IMR-90 (cell line): Measurements from ENCODE around the gene MRPS26. TPM values are rescaled to one million over a fixed set of nuclear protein-coding genes. Genes with fewer than 3 reads are reported as not detected.

Experiments used
- ATAC-seq: fragments of 200-7000 bp; cut with Tn5 transposase; 2 replicates; pipeline ENCODE4 v1.9.1; 2020; ENCODE audit warnings: low read depth, mild to moderate bottlenecking, moderate library complexity
- BruUV-seq: library from RNA; stranded (reverse); fragments of 400-500 nt; replicated peaks from 2 replicates; lab custom pipeline; 2021; lab: Mats Ljungman, UMichigan
- CTCF ChIA-PET: fragments of 300-600 bp; formaldehyde crosslinking; extraction: SDS; loops from one replicate; lab custom pipeline; 2021; ENCODE audit warnings: antibody characterized with exemption; lab: Yijun Ruan, JAX
- POLR2A ChIA-PET: fragments of 300-600 bp; sonication (Branson Sonifier 250); formaldehyde crosslinking; loops from one replicate; lab custom pipeline; 2022; ENCODE audit warnings: antibody characterized with exemption; ENCODE audit not compliant: unreplicated experiment; lab: Charles Lee
- DNase-seq: peaks from one replicate; pipeline ENCODE4 v3.0.0; 2013
- H2AFZ ChIP-seq: replicated peaks from 2 replicates; pipeline ENCODE3; 2013; ENCODE audit warnings: low read length, mild to moderate bottlenecking; ENCODE audit not compliant: poor library complexity
- H2AK5ac ChIP-seq: 2 replicates; pipeline ENCODE4 v1.6.1; 2013; ENCODE audit warnings: low read depth, low read length, inconsistent platforms
- H2AK9ac ChIP-seq: replicated peaks from 2 replicates; pipeline ENCODE3; 2013; ENCODE audit warnings: mild to moderate bottlenecking, low read depth, low read length, moderate library complexity; ENCODE audit not compliant: poor library complexity
- H2BK120ac ChIP-seq: 2 replicates; pipeline ENCODE4 v1.6.1; 2013; ENCODE audit warnings: low read depth, low read length, inconsistent platforms
- H2BK15ac ChIP-seq: 3 replicates; pipeline ENCODE4 v1.6.1; 2013; ENCODE audit warnings: low read depth, low read length, inconsistent platforms
- H2BK20ac ChIP-seq: 2 replicates; pipeline ENCODE4 v1.6.1; 2013; ENCODE audit warnings: low read depth, mild to moderate bottlenecking, inconsistent platforms, low read length, moderate library complexity
- H2BK5ac ChIP-seq: 2 replicates; pipeline ENCODE4 v1.6.1; 2013; ENCODE audit warnings: mild to moderate bottlenecking, low read depth, low read length, inconsistent platforms; ENCODE audit not compliant: poor library complexity, severe bottlenecking
- H3K14ac ChIP-seq: replicated peaks from 2 replicates; pipeline ENCODE4 v1.6.1; 2013; ENCODE audit warnings: low read depth, low read length, inconsistent platforms
- H3K18ac ChIP-seq: 2 replicates; pipeline ENCODE4 v1.6.1; 2013; ENCODE audit warnings: low read depth, low read length, control low read depth
- H3K23ac ChIP-seq: 2 replicates; pipeline ENCODE4 v1.6.1; 2013; ENCODE audit warnings: low read depth, low read length, inconsistent platforms
- H3K27ac ChIP-seq: 2 replicates; pipeline ENCODE4 v1.5.1; 2013; ENCODE audit warnings: mild to moderate bottlenecking, control low read depth, low read length; ENCODE audit not compliant: insufficient read depth
- H3K27me3 ChIP-seq: 2 replicates; pipeline ENCODE4 v1.6.1; 2013; ENCODE audit warnings: low read length; ENCODE audit not compliant: control insufficient read depth, insufficient read depth
- H3K36me3 ChIP-seq: 2 replicates; pipeline ENCODE4 v1.6.1; 2013; ENCODE audit warnings: low read length, mixed read lengths; ENCODE audit not compliant: control insufficient read depth, insufficient read depth
- H3K4ac ChIP-seq: 2 replicates; pipeline ENCODE4 v1.6.1; 2013; ENCODE audit warnings: low read depth, low read length, inconsistent platforms
- H3K4me1 ChIP-seq: 2 replicates; pipeline ENCODE4 v1.6.1; 2013; ENCODE audit warnings: low read length, mixed read lengths; ENCODE audit not compliant: control insufficient read depth, insufficient read depth
- H3K4me2 ChIP-seq: 2 replicates; pipeline ENCODE4 v1.6.1; 2013; ENCODE audit warnings: low read depth, mild to moderate bottlenecking, control low read depth, low read length, moderate library complexity
- H3K4me3 ChIP-seq: 2 replicates; pipeline ENCODE4 v1.5.1; 2013; ENCODE audit warnings: low read depth, mild to moderate bottlenecking, control low read depth, low read length, moderate library complexity; ENCODE audit not compliant: insufficient read depth
- H3K56ac ChIP-seq: 2 replicates; pipeline ENCODE4 v1.6.1; 2013; ENCODE audit warnings: low read length, inconsistent platforms; ENCODE audit not compliant: insufficient read depth; ENCODE audit errors: extremely low read depth
- H3K79me1 ChIP-seq, 2 experiments: 2 replicates each; pipeline ENCODE4 v1.6.1; 2013; ENCODE audit warnings: low read length in 2 of 2, inconsistent platforms in 1 of 2, low read depth in 1 of 2
- H3K9ac ChIP-seq: 2 replicates; pipeline ENCODE4 v1.6.1; 2013; ENCODE audit warnings: low read depth, low read length, control low read depth
- H3K9me1 ChIP-seq: 2 replicates; pipeline ENCODE4 v1.6.1; 2013; ENCODE audit warnings: low read length, inconsistent platforms; ENCODE audit not compliant: insufficient read depth
- H3K9me3 ChIP-seq: 2 replicates; pipeline ENCODE4 v1.6.1; 2013; ENCODE audit warnings: low read length; ENCODE audit not compliant: control insufficient read depth, insufficient read depth
- H4K20me1 ChIP-seq: 2 replicates; pipeline ENCODE4 v1.6.1; 2013; ENCODE audit warnings: low read length, inconsistent platforms; ENCODE audit not compliant: insufficient read depth
- H4K5ac ChIP-seq: 2 replicates; pipeline ENCODE4 v1.6.1; 2013; ENCODE audit warnings: mild to moderate bottlenecking, low read depth, low read length, control low read depth
- H4K8ac ChIP-seq, 2 experiments: 2 replicates each; pipeline ENCODE4 v1.6.1; 2013; ENCODE audit warnings: low read depth in 2 of 2, low read length in 2 of 2, control low read depth in 1 of 2, inconsistent platforms in 1 of 2
- H4K91ac ChIP-seq: 2 replicates; pipeline ENCODE4 v1.6.1; 2013; ENCODE audit warnings: low read depth, low read length, inconsistent platforms; ENCODE audit not compliant: insufficient read depth
- CHD1 ChIP-seq: IDR thresholded peaks from 2 replicates; pipeline ENCODE4 v1.6.1; 2012; ENCODE audit warnings: low read depth, low read length, improper control_type of control experiment
- MAFK ChIP-seq: IDR thresholded peaks from 2 replicates; pipeline ENCODE4 v1.6.1; 2012; ENCODE audit warnings: low read depth, low read length, improper control_type of control experiment
- MXI1 ChIP-seq: IDR thresholded peaks from 2 replicates; pipeline ENCODE4 v1.6.1; 2012; ENCODE audit warnings: low read depth, mild to moderate bottlenecking, low read length, moderate library complexity, borderline replicate concordance
- NFE2L2 ChIP-seq: fragments of 150-350 bp; IDR thresholded peaks from 2 replicates; pipeline ENCODE4 v1.6.1; 2016; ENCODE audit warnings: low read depth, mild to moderate bottlenecking, low read length
- POLR2A ChIP-seq: IDR thresholded peaks from 2 replicates; pipeline ENCODE4 v1.6.1; 2012; ENCODE audit warnings: mild to moderate bottlenecking, low read depth, low read length
- RAD21 ChIP-seq: IDR thresholded peaks from 2 replicates; pipeline ENCODE4 v1.6.1; 2012; ENCODE audit warnings: low read length, improper control_type of control experiment
- RFX5 ChIP-seq: IDR thresholded peaks from 2 replicates; pipeline ENCODE4 v1.8.0; 2012; ENCODE audit warnings: low read depth, mild to moderate bottlenecking, low read length, moderate library complexity
- SMC3 ChIP-seq: fragments of 150-350 bp; IDR thresholded peaks from 2 replicates; pipeline ENCODE4 v1.6.1; 2016; ENCODE audit warnings: low read depth, mild to moderate bottlenecking, antibody characterized with exemption, low read length, moderate library complexity
- WGBS, 2 experiments: methylation state at CpG; one replicate each; pipeline versions ENCODE4 v1.1.5 to v1.1.7; 2013; ENCODE audit warnings: missing lambda C conversion rate in 2 of 2; ENCODE audit not compliant: insufficient read length in 1 of 2; ENCODE audit errors: extremely low coverage in 2 of 2; 5-methylcytosine and 5-hydroxymethylcytosine counted together
- dilution Hi-C: fragments of 300-500 bp; cut with HindIII; formaldehyde crosslinking; loops from one replicate; pipeline ENCODE4 v1.14.3; 2018; ENCODE audit warnings: low sequenced_read_pairs; ENCODE audit not compliant: unreplicated experiment
- in situ Hi-C: fragments of 300-500 bp; cut with MboI; formaldehyde crosslinking; loops from 3 replicates; pipeline ENCODE4 v1.14.3; 2019; ENCODE audit warnings: low sequenced_read_pairs, inconsistent platforms, mixed read lengths
- intact Hi-C: fragments of 100-400 bp; cut with micrococcal nuclease; formaldehyde crosslinking; loops from 2 replicates; pipeline ENCODE4 v1.10.0; 2022
- polyA plus RNA-seq, 3 experiments: library from polyadenylated mRNA; depleted of rRNA; stranded (reverse); fragments of >200 nt; gene quantifications; 2 replicates each; pipeline ENCODE4 v1.2.3, GENCODE V29; 2012; ENCODE audit warnings: low replicate concordance in 1 of 3
- total RNA-seq: library from RNA; depleted of rRNA; stranded (reverse); fragments of >200 nt; gene quantifications from 2 replicates; pipeline ENCODE4 v1.2.3, GENCODE V29; 2012
- TF ChIP-seq, protein P1 (sequence below): conservative IDR thresholded peaks from 2 replicates; pipeline ENCODE4 v1.5.1; 2012; ENCODE audit warnings: mild to moderate bottlenecking, low read depth, low read length, improper control_type of control experiment

The MRPS26 gene
- total and polyA plus RNA-seq, 2 of the 4 experiments (the other 2 are of a cell fraction): 22.2 to 38.6 TPM

DNA sequence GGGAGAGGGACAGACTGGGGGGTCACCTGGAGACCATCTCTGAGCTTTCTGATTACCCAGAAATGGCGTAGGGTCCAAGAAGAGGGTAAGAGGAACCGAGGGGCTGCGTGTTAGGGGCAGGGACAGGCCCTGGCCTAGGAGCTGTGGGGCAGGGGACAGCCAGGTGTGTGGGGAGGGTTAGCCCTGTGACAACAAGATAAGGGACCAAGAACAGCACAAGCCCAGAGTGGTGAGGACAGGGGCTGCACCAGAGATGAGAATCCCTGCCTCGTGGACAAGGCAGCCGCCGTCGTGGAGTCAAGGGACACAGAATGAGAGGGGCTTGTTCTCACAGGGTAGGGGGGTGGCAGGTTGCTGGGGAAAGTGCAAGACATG, 39.1 kb downstream of the MRPS26 start (continued):
- TF ChIP-seq, protein P1, sequence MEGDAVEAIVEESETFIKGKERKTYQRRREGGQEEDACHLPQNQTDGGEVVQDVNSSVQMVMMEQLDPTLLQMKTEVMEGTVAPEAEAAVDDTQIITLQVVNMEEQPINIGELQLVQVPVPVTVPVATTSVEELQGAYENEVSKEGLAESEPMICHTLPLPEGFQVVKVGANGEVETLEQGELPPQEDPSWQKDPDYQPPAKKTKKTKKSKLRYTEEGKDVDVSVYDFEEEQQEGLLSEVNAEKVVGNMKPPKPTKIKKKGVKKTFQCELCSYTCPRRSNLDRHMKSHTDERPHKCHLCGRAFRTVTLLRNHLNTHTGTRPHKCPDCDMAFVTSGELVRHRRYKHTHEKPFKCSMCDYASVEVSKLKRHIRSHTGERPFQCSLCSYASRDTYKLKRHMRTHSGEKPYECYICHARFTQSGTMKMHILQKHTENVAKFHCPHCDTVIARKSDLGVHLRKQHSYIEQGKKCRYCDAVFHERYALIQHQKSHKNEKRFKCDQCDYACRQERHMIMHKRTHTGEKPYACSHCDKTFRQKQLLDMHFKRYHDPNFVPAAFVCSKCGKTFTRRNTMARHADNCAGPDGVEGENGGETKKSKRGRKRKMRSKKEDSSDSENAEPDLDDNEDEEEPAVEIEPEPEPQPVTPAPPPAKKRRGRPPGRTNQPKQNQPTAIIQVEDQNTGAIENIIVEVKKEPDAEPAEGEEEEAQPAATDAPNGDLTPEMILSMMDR: no peak
- TF ChIP-seq RFX5 (no peak), RAD21 (no peak), POLR2A (no peak)

DNA sequence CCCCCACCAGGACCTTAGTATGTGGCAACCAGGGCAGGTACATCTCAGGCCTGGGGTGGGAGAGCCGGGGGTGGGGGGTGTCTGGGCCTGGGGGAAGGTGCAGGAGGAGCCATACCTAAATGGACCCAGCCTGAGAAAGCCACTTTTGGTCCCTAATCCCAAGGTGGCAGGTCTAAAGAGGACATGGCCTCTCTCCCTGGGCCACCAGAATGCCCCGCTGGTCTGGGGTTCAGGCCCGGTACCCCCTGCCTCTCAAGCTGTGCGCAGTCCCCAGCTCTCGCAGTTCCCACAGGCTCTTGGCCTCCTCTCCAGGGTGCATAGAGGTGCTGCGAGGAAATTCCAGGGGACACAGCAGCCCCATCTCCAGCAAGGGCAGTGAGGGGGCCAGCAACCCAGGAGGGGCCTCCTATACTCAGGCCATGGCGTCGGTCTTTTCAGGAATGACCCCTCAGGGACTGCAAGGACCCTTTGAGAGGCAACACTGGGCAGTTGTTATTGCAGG, 39.8 kb downstream of the MRPS26 start:
- Histone ChIP-seq H3K18ac (no peak overlapping the region), H3K36me3 (no peaks in the 10 kb centered on the region), H3K9me3 (no peaks in the 10 kb centered on the region; the same call in 1 of the 2 replicates), H3K4me1 (no peaks in the 10 kb centered on the region; the same call in 1 of the 2 replicates), H3K9me1 (peaks cover 4% of the 10 kb centered on the region; the same call in 1 of the 2 replicates), H3K27me3 (peaks cover 60% of the 10 kb centered on the region), H3K79me1 (no peaks in the 10 kb centered on the region), H3K4ac (no peak overlapping the region), H3K23ac (no peak overlapping the region), H3K56ac (no peak overlapping the region), H3K4me2 (no peak overlapping the region), H2AK5ac (no peak overlapping the region), H2AFZ (no peak overlapping the region), H2BK5ac (no peak overlapping the region), H3K4me3 (no peak overlapping the region), H3K9ac (no peak overlapping the region), H2AK9ac (peak overlapping the region; percentile 42), H4K5ac (no peak overlapping the region), H3K27ac (no peak overlapping the region), H2BK20ac (no peak overlapping the region), H4K8ac (no peak overlapping the region), H4K91ac (no peak overlapping the region), H3K14ac (no peak overlapping the region), H2BK15ac (no peak overlapping the region), H2BK120ac (no peak overlapping the region), H4K20me1 (no peaks in the 10 kb centered on the region)
- no peak for TF ChIP-seq CHD1
- no peak for TF ChIP-seq SMC3
- no peak for TF ChIP-seq POLR2A
- TF ChIP-seq RAD21: no peak
- TF ChIP-seq, protein P1: no peak
- TF ChIP-seq NFE2L2: no peak
- no peak for TF ChIP-seq MXI1
- no peak for TF ChIP-seq MAFK
- intact Hi-C loops (no loop called here), in situ Hi-C loops (no loop called here), dilution Hi-C loops (no loop called here)
- POLR2A ChIA-PET: no interaction called here
- CTCF ChIA-PET: no interaction called here
- no TSS peak for BruUV-seq
- WGBS, 2 experiments: 90% methylated on average over 3 of the region's 8 CpGs; no CpG with 5 or more reads in 1 of the 2 experiments
- ATAC-seq (no peak), DNase-seq (no peak)
